OCI-LY1 (cell line): ENCODE results near the gene CACNA2D1.

Source experiments
- H2AFZ ChIP-seq: fragments of 200-600 bp; sonication (generic), shearing (Covaris generic); 2 replicates; pipeline ENCODE4 v1.6.0; 2014; ENCODE audit warnings: antibody characterized with exemption, mild to moderate bottlenecking, low read length
- H3F3A ChIP-seq: fragments of 200-600 bp; sonication (generic), shearing (Covaris generic); 2 replicates; pipeline ENCODE4 v1.6.0; 2014; ENCODE audit warnings: mild to moderate bottlenecking, antibody characterized with exemption, low read length, moderate library complexity; ENCODE audit not compliant: insufficient read depth
- H3K27ac ChIP-seq: fragments of 200-600 bp; sonication (generic); 2 replicates; pipeline ENCODE4 v1.5.1; 2014; ENCODE audit warnings: low read length, mixed run types, mild to moderate bottlenecking, low read depth; ENCODE audit not compliant: poor library complexity, severe bottlenecking
- H3K27me3 ChIP-seq: fragments of 200-600 bp; sonication (generic); 2 replicates; pipeline ENCODE4 v1.6.0; 2014; ENCODE audit warnings: antibody characterized with exemption, mild to moderate bottlenecking, low read length, moderate library complexity; ENCODE audit not compliant: insufficient read depth
- H3K36me3 ChIP-seq: fragments of 200-600 bp; sonication (generic); 2 replicates; pipeline ENCODE4 v1.6.1; 2014; ENCODE audit warnings: mild to moderate bottlenecking, antibody characterized with exemption, low read length, moderate library complexity, mixed read lengths; ENCODE audit not compliant: insufficient read depth
- H3K4me1 ChIP-seq: fragments of 200-600 bp; sonication (generic); 2 replicates; pipeline ENCODE4 v1.5.1; 2014; ENCODE audit warnings: mild to moderate bottlenecking, low read length, moderate library complexity; ENCODE audit not compliant: insufficient read depth, severe bottlenecking
- H3K4me2 ChIP-seq: fragments of 200-600 bp; sonication (generic), shearing (Covaris generic); 2 replicates; pipeline ENCODE4 v1.6.1; 2014; ENCODE audit warnings: low read length
- H3K4me3 ChIP-seq: fragments of 200-600 bp; sonication (generic); 2 replicates; pipeline ENCODE4 v1.5.1; 2014; ENCODE audit warnings: low read length, low read depth, mild to moderate bottlenecking, mixed read lengths; ENCODE audit not compliant: poor library complexity, severe bottlenecking
- H3K79me2 ChIP-seq: fragments of 200-600 bp; shearing (Covaris generic); 2 replicates; pipeline ENCODE4 v1.6.1; 2016; ENCODE audit warnings: mixed run types, low read length, mixed read lengths; ENCODE audit not compliant: insufficient read depth
- H3K9ac ChIP-seq: fragments of 200-600 bp; sonication (generic), shearing (Covaris generic); 2 replicates; pipeline ENCODE4 v1.6.1; 2014; ENCODE audit warnings: mild to moderate bottlenecking, low read length, mixed read lengths
- H3K9me2 ChIP-seq: fragments of 200-600 bp; sonication (generic), shearing (Covaris generic); 2 replicates; pipeline ENCODE4 v1.6.1; 2014; ENCODE audit warnings: low read depth, mild to moderate bottlenecking, low read length, mixed read lengths
- H3K9me3 ChIP-seq: fragments of 200-600 bp; shearing (Covaris generic); 2 replicates; pipeline ENCODE4 v1.6.1; 2014; ENCODE audit warnings: low read length, mixed read lengths
- H4K20me1 ChIP-seq: fragments of 200-600 bp; sonication (generic), shearing (Covaris generic); 2 replicates; pipeline ENCODE4 v1.6.0; 2016; ENCODE audit warnings: mild to moderate bottlenecking, low read length; ENCODE audit not compliant: insufficient read depth
- EZH2 ChIP-seq: fragments of 200-600 bp; sonication (generic), shearing (Covaris generic); IDR thresholded peaks from 2 replicates; pipeline ENCODE4 v1.8.0; 2017; ENCODE audit warnings: borderline replicate concordance, mixed run types, mild to moderate bottlenecking, antibody characterized with exemption, low read length, moderate library complexity, mixed read lengths
- TF ChIP-seq, protein P1 (sequence below): fragments of 200-600 bp; sonication (generic), shearing (Covaris generic); IDR thresholded peaks from 2 replicates; pipeline ENCODE4 v1.5.1; 2017; ENCODE audit warnings: mild to moderate bottlenecking, antibody characterized with exemption, low read length, moderate library complexity, mixed read lengths

The CACNA2D1 gene

GRCh38 chr7:82339958-82340357, 103.6 kb downstream of the CACNA2D1 start:
- H3K9me2 ChIP-seq: no peaks in the 10 kb centered on the region
- no peak overlapping the region for H3K4me2 ChIP-seq
- H3K27ac ChIP-seq: no peak overlapping the region
- no peak overlapping the region for H2AFZ ChIP-seq
- no peak overlapping the region for H3K9ac ChIP-seq
- no peaks in the 10 kb centered on the region for H3K79me2 ChIP-seq
- no peaks in the 10 kb centered on the region for H3K36me3 ChIP-seq
- no peaks in the 10 kb centered on the region for H3K27me3 ChIP-seq
- no peaks in the 10 kb centered on the region for H3K4me1 ChIP-seq
- no peak overlapping the region for H3K4me3 ChIP-seq
- no peaks in the 10 kb centered on the region for H4K20me1 ChIP-seq
- no peaks in the 10 kb centered on the region for H3K9me3 ChIP-seq
- no peaks in the 10 kb centered on the region for H3F3A ChIP-seq
- no peak for TF ChIP-seq EZH2
- TF ChIP-seq, protein P1, sequence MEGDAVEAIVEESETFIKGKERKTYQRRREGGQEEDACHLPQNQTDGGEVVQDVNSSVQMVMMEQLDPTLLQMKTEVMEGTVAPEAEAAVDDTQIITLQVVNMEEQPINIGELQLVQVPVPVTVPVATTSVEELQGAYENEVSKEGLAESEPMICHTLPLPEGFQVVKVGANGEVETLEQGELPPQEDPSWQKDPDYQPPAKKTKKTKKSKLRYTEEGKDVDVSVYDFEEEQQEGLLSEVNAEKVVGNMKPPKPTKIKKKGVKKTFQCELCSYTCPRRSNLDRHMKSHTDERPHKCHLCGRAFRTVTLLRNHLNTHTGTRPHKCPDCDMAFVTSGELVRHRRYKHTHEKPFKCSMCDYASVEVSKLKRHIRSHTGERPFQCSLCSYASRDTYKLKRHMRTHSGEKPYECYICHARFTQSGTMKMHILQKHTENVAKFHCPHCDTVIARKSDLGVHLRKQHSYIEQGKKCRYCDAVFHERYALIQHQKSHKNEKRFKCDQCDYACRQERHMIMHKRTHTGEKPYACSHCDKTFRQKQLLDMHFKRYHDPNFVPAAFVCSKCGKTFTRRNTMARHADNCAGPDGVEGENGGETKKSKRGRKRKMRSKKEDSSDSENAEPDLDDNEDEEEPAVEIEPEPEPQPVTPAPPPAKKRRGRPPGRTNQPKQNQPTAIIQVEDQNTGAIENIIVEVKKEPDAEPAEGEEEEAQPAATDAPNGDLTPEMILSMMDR: no peak

DNA sequence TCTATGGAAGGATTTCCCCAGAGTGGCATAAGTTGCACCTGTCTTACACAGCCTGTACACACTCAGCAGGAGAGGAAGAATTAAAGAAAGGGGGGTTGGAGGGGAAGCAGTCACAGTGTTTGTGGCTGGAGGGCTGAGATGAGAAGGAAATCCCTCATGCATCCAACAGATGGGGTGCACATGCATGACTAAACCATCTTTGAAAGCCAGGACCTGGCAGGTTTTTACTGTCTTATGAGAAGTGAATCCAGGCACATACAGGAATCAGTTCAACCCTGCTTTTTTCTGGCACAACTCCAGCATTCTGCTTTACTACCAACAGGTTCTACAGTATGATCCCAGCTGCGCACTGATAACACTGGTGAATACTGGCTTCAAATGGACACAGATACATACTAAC, 107.7 kb downstream of the CACNA2D1 start:
- TF ChIP-seq, protein P1: no peak
- TF ChIP-seq EZH2: no peak
- no peak overlapping the region for H3K27ac ChIP-seq
- no peak overlapping the region for H3K4me3 ChIP-seq
- no peaks in the 10 kb centered on the region for H3F3A ChIP-seq
- H3K9ac ChIP-seq: no peak overlapping the region
- no peaks in the 10 kb centered on the region for H3K9me2 ChIP-seq
- H3K4me1 ChIP-seq: no peaks in the 10 kb centered on the region
- no peaks in the 10 kb centered on the region for H3K9me3 ChIP-seq
- H3K79me2 ChIP-seq: no peaks in the 10 kb centered on the region
- no peaks in the 10 kb centered on the region for H3K27me3 ChIP-seq
- no peak overlapping the region for H3K4me2 ChIP-seq
- H3K36me3 ChIP-seq: no peaks in the 10 kb centered on the region
- H4K20me1 ChIP-seq: no peaks in the 10 kb centered on the region
- H2AFZ ChIP-seq: no peak overlapping the region

DNA sequence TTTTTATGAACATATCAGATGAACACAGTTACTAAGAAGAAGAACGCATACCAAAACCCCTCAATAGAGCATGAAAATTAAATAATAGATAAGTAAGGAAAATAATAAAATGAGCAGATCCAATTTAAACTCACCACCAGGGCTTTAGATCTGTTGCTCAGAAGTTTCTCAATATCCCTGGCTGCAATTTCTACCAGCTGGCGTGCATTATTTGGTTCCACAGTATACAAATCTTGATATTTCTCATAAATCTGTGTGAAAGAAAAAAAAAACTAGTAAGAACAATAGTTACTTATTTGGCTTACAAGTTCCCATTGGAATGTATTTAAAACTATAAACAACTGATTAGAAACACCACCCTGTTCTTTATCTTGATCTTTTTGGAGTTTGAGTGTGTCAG, 108.6 kb downstream of the CACNA2D1 start:
- no peak overlapping the region for H3K4me2 ChIP-seq
- H3K27ac ChIP-seq: no peak overlapping the region
- no peaks in the 10 kb centered on the region for H4K20me1 ChIP-seq
- no peaks in the 10 kb centered on the region for H3K27me3 ChIP-seq
- H3K9me2 ChIP-seq: no peaks in the 10 kb centered on the region
- H3K79me2 ChIP-seq: no peaks in the 10 kb centered on the region
- H3K9me3 ChIP-seq: no peaks in the 10 kb centered on the region
- no peaks in the 10 kb centered on the region for H3K36me3 ChIP-seq
- no peak overlapping the region for H3K9ac ChIP-seq
- H3K4me3 ChIP-seq: no peak overlapping the region
- H3F3A ChIP-seq: no peaks in the 10 kb centered on the region
- no peaks in the 10 kb centered on the region for H3K4me1 ChIP-seq
- no peak overlapping the region for H2AFZ ChIP-seq
- TF ChIP-seq EZH2: no peak
- TF ChIP-seq, protein P1: no peak
